Lower lobe of right lung (tissue), 2 donors: ENCODE results near the gene CPLX3. TPM values are rescaled to one million over a fixed set of nuclear protein-coding genes. Genes with fewer than 3 reads are reported as not detected.

ENCODE experiments used
- ATAC-seq, 2 donors: fragments of 200-7000 bp; cut with Tn5 transposase; one replicate each; pipeline ENCODE4 v1.9.1; 2020 to 2022; ENCODE audit warnings: mild to moderate bottlenecking in 2 of 2, moderate library complexity in 2 of 2
- DNase-seq: peaks from one replicate; pipeline ENCODE4 v3.0.0-alpha.2; 2020
- H3K27ac ChIP-seq: fragments of 200-600 bp; one replicate; pipeline ENCODE4 v1.8.0; 2022
- H3K27me3 ChIP-seq: fragments of 200-600 bp; one replicate; pipeline ENCODE4 v1.8.0; 2022; ENCODE audit warnings: low read depth
- H3K36me3 ChIP-seq: fragments of 200-600 bp; one replicate; pipeline ENCODE4 v1.8.0; 2022; ENCODE audit warnings: mild to moderate bottlenecking
- H3K4me1 ChIP-seq: fragments of 200-600 bp; one replicate; pipeline ENCODE4 v1.8.0; 2022
- H3K4me3 ChIP-seq: fragments of 200-600 bp; one replicate; pipeline ENCODE4 v1.8.0; 2022; ENCODE audit warnings: mild to moderate bottlenecking
- H3K9me3 ChIP-seq: fragments of 200-600 bp; one replicate; pipeline ENCODE4 v1.8.0; 2022
- intact Hi-C: fragments of 100-400 bp; cut with DNase I; formaldehyde crosslinking; loops from one replicate; pipeline ENCODE4 v1.11.0; 2022
- total RNA-seq: library from RNA; stranded (reverse); fragmentation: NEBNext Ultra II Directional; extraction: Animal tissue kit (Norgen Biotek cat#: 25700); gene quantifications from one replicate; pipeline ENCODE4 v1.2.1, GENCODE V29; 2021
- TF ChIP-seq, protein P1 (sequence below): fragments of 200-600 bp; IDR thresholded peaks from one replicate; pipeline ENCODE4 v1.8.0; 2022; ENCODE audit warnings: antibody characterized with exemption, mild to moderate bottlenecking
- donor health status: DM: no; HTN: yes; CAD: no; lungs with severe emphysema.

CPLX3 gene
- total RNA-seq, 1 donor from 2014 or later, result not detected

DNA sequence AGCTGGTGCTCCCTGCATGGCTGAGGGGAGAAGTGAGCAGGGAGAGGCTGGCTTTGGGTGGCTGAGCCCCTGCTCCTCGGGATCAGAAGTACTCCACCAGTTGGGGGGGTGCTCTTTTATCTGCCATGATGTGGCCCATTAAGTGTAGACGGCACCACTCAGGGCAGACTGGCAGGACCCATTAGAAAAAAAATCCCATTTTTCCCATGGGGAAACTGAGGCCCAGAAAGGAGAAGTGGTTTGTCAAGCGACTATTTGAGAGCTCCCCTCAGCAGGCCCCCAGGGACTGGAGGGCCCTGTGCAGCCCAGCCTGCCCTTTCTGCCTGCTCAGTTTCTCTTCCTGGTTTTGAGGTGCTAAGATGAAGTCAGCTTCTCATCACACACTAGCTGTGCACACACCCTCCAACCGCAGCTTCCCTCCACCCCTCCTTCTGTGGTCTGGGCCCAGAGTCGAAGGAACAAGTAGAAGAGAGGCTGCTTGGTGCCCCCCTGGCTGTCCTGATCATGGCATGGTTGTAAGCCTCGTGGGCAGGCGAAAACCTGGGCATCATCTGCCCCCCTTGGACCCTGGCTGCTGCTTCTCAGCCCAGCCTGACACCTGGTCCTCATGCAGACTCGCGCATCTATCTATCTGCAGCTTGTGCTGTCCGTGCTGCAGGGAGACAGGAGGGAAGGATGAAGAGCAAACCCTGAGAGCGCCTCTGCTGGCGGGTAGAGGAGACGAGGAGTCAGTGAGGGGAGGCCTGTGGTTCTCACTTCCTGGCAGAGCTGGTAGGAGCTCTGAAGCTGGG, 39.0 kb upstream of the CPLX3 start:
- peak; percentile 75 to 85 for ATAC-seq
- intact Hi-C loops, result no loop called here
- no peaks in the 10 kb centered on the region for H3K27me3 ChIP-seq

DNA sequence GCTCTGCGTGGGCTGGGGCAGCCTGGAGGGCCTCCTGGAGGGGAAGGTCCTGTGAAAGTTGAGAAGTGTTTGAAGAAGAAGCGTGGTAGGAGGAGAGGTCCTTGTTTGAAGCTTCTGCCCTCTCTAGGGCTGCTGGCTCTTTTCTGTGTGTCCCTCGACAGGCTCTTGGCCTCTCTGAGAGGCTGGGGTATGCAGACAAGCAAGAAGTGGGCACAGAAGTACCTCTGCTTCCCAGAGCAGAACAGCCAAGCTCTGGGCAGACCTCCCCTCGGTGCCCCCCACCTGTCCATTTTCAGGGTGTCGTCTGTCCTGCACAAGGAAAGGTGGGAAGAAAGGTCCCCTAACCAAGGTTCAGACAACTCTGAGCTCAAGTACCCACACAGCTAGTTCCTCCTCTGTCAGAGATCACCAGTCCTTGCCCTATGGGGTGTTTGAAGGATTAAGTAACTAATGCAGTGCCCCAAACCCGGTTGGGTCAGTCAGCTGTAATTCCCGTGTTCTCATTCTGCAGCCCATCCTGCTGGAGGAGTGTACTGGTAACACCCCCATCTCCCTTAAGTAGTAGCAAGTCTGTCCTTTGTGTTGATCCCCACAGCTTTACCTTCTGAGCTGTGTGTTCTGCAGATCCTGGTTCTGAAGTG, 38.3 kb upstream of the CPLX3 start:
- no peak for DNase-seq
- Histone ChIP-seq H3K36me3 (no peaks in the 10 kb centered on the region), H3K4me3 (peak overlapping the region; percentile 44)

More for the DNA sequence above, 39.0 kb upstream of the CPLX3 start:
- H3K36me3 ChIP-seq, result no peaks in the 10 kb centered on the region
- peaks cover 97% of the 10 kb centered on the region for H3K4me1 ChIP-seq
- H3K9me3 ChIP-seq, result no peaks in the 10 kb centered on the region
- peak overlapping the region; percentile 44 for H3K4me3 ChIP-seq
- H3K27ac ChIP-seq, result peak overlapping the region; percentile 85
- TF ChIP-seq, protein P1, sequence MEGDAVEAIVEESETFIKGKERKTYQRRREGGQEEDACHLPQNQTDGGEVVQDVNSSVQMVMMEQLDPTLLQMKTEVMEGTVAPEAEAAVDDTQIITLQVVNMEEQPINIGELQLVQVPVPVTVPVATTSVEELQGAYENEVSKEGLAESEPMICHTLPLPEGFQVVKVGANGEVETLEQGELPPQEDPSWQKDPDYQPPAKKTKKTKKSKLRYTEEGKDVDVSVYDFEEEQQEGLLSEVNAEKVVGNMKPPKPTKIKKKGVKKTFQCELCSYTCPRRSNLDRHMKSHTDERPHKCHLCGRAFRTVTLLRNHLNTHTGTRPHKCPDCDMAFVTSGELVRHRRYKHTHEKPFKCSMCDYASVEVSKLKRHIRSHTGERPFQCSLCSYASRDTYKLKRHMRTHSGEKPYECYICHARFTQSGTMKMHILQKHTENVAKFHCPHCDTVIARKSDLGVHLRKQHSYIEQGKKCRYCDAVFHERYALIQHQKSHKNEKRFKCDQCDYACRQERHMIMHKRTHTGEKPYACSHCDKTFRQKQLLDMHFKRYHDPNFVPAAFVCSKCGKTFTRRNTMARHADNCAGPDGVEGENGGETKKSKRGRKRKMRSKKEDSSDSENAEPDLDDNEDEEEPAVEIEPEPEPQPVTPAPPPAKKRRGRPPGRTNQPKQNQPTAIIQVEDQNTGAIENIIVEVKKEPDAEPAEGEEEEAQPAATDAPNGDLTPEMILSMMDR, result peak; percentile 54
- peak; percentile 89 for DNase-seq

DNA sequence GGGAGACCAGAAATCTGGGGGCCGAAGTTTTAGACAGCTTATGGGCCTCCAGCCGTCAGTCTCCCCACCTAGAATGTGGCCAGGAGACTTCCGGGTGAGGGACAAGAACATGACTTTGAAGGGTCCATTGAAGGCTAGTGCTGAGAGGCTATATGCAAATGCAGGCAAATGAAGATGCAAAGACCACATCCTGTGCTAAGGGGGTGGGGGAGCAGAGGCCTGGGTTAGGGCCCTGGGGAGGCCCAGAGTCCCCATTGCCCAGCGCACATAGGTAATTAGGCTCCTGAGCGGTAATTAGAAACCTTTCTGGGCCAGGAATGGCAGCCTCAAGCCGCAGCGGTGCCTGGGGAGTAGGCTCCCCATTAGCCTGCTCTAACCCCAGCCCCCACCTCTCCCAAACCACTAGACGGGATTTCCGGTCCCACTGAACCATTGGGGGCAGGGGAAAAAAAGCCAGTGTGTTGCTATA, 37.7 kb upstream of the CPLX3 start:
- no peaks in the 10 kb centered on the region for H3K27me3 ChIP-seq
- TF ChIP-seq, protein P1, result no peak
- intact Hi-C loops, result no loop called here
- no peaks in the 10 kb centered on the region for H3K36me3 ChIP-seq
- H3K27ac ChIP-seq, result peak overlapping the region; percentile 85
- H3K4me3 ChIP-seq, result peak overlapping the region; percentile 44
- peak in 1 of 2 donors; percentile 12 for ATAC-seq
- no peaks in the 10 kb centered on the region for H3K9me3 ChIP-seq
- peaks cover 99% of the 10 kb centered on the region for H3K4me1 ChIP-seq
- DNase-seq, result no peak

More for the DNA sequence above, 38.3 kb upstream of the CPLX3 start:
- H3K27ac ChIP-seq, result peak overlapping the region; percentile 85
- H3K9me3 ChIP-seq, result no peaks in the 10 kb centered on the region
- H3K4me1 ChIP-seq, result peaks cover 99% of the 10 kb centered on the region
- intact Hi-C loops, result no loop called here
- H3K27me3 ChIP-seq, result no peaks in the 10 kb centered on the region
- TF ChIP-seq, protein P1, result no peak
- ATAC-seq, result peak; percentile 29 to 30

DNA sequence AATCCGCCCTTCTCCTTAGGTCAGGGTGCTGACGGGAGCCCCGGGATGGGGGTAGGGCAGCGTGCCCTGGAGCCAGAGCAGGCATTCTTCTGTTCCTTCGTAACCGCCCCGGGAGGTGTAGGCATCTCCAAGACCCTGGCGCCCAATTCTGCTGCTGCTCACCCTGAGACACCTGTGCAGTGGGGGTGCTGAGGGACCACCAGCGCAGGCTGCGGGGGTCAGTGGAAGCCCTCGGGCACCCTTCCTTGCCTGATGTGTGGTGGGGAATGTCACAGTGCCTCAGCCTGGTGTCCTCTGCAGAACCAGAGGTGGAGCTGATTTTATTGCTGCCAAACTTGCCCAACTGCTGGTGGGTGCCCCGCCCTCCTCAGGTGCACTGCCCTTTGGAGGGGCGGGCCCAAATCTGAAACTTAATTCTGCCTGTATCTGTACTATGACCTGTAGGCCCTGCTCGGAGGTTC, 37.2 kb upstream of the CPLX3 start:
- ATAC-seq (no peak), DNase-seq (no peak)
- TF ChIP-seq, protein P1, result no peak
- peaks cover 96% of the 10 kb centered on the region for H3K4me1 ChIP-seq
- H3K9me3 ChIP-seq, result no peaks in the 10 kb centered on the region
- H3K27ac ChIP-seq, result peak overlapping the region; percentile 85
- peak overlapping the region; percentile 44 for H3K4me3 ChIP-seq
- H3K36me3 ChIP-seq, result no peaks in the 10 kb centered on the region
- intact Hi-C loops, result no loop called here
- H3K27me3 ChIP-seq, result no peaks in the 10 kb centered on the region

DNA sequence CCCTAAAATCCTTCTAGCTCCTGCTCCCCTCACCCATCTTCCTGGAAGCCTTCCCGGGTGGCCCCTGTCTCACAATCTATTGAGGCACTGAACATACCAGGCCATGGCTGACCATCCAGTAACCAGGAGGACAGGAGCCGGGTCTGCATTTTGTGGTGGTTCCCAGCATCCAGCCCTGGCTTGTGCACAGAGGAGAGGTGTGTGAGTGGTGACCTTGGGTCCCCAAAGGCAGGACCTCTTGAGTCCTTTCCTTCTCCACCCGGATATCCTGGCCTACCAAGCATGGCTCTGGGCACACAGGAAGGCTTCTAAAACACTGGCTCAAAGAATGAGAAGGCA, 36.7 kb upstream of the CPLX3 start:
- ATAC-seq (no peak), DNase-seq (no peak)
- H3K4me1 ChIP-seq, result peaks cover 91% of the 10 kb centered on the region
- H3K4me3 ChIP-seq, result peak overlapping the region; percentile 44
- H3K27me3 ChIP-seq, result no peaks in the 10 kb centered on the region
- intact Hi-C loops, result no loop called here
- TF ChIP-seq, protein P1, result no peak
- peak overlapping the region; percentile 85 for H3K27ac ChIP-seq
- peaks cover 1% of the 10 kb centered on the region for H3K36me3 ChIP-seq
- no peaks in the 10 kb centered on the region for H3K9me3 ChIP-seq
